Osteoblast (primary cell): Measurements from ENCODE around the gene DEPP1. TPM values are rescaled to one million over a fixed set of nuclear protein-coding genes. Genes with fewer than 3 reads are reported as not detected.
A peak's percentile ranks its signal among the peaks of the same experiment; 100 is the strongest.

Experiments used
- DNase-seq: peaks from one replicate; pipeline ENCODE4 v3.0.0; 2011; ENCODE audit warnings: low spot score, mixed read lengths; ENCODE audit not compliant: insufficient read length; ENCODE audit errors: missing footprints
- H2AFZ ChIP-seq: 2 replicates; pipeline ENCODE4 v1.6.0; 2011; ENCODE audit warnings: mild to moderate bottlenecking, low read length
- H3K27ac ChIP-seq: 2 replicates; pipeline ENCODE4 v1.5.1; 2011; ENCODE audit warnings: mild to moderate bottlenecking, low read depth, low read length, moderate library complexity
- H3K27me3 ChIP-seq: 2 replicates; pipeline ENCODE4 v1.6.0; 2012; ENCODE audit warnings: mild to moderate bottlenecking, control low read depth, inconsistent platforms, low read length, moderate library complexity; ENCODE audit not compliant: insufficient read depth
- H3K36me3 ChIP-seq: 2 replicates; pipeline ENCODE4 v1.5.1; 2011; ENCODE audit warnings: mild to moderate bottlenecking, low read length, control low read depth, moderate library complexity; ENCODE audit not compliant: insufficient read depth
- H3K4me1 ChIP-seq: 2 replicates; pipeline ENCODE4 v1.5.1; 2011; ENCODE audit warnings: mild to moderate bottlenecking, low read length, control low read depth, moderate library complexity; ENCODE audit not compliant: insufficient read depth
- H3K4me2 ChIP-seq: 2 replicates; pipeline ENCODE4 v1.6.0; 2011; ENCODE audit warnings: mild to moderate bottlenecking, low read length; ENCODE audit not compliant: insufficient read depth
- H3K4me3 ChIP-seq: fragments of 200-600 bp; sonication (generic); 3 replicates; pipeline ENCODE4 v1.5.1; 2012; ENCODE audit warnings: mild to moderate bottlenecking, low read length, inconsistent platforms; ENCODE audit not compliant: insufficient read depth
- H3K79me2 ChIP-seq: 2 replicates; pipeline ENCODE4 v1.6.0; 2012; ENCODE audit warnings: mild to moderate bottlenecking, low read length, control low read depth, inconsistent platforms; ENCODE audit not compliant: insufficient read depth
- H3K9me3 ChIP-seq: 2 replicates; pipeline ENCODE4 v1.5.1; 2011; ENCODE audit warnings: low read depth, low read length, control low read depth
- H4K20me1 ChIP-seq: 2 replicates; pipeline ENCODE4 v1.6.0; 2012; ENCODE audit warnings: mild to moderate bottlenecking, low read length, control low read depth; ENCODE audit not compliant: insufficient read depth
- total RNA-seq: library from RNA; depleted of rRNA; stranded (reverse); fragments of >200 nt; gene quantifications from 2 replicates; pipeline ENCODE4 v1.2.3, GENCODE V29; 2012
- TF ChIP-seq, protein P1 (sequence below): IDR thresholded peaks from 2 replicates; pipeline ENCODE4 v1.5.1; 2011; ENCODE audit warnings: mild to moderate bottlenecking, low read depth, low read length, moderate library complexity; ENCODE audit errors: extremely low read depth

Gene DEPP1
- total RNA-seq, 1 donor = 87.6 TPM

- Histone ChIP-seq H3K9me3 (no peaks in the 10 kb centered on the region), H3K79me2 (no peaks in the 10 kb centered on the region), H2AFZ (peak overlapping the region; percentile 61), H3K27ac (no peak overlapping the region), H3K36me3 (peaks cover 5% of the 10 kb centered on the region), H4K20me1 (no peaks in the 10 kb centered on the region), H3K4me2 (peak overlapping the region; percentile 18), H3K4me1 (peaks cover 20% of the 10 kb centered on the region), H3K27me3 (no peaks in the 10 kb centered on the region), H3K4me3 (no peak overlapping the region)
- DNase-seq = no peak
- TF ChIP-seq, protein P1, sequence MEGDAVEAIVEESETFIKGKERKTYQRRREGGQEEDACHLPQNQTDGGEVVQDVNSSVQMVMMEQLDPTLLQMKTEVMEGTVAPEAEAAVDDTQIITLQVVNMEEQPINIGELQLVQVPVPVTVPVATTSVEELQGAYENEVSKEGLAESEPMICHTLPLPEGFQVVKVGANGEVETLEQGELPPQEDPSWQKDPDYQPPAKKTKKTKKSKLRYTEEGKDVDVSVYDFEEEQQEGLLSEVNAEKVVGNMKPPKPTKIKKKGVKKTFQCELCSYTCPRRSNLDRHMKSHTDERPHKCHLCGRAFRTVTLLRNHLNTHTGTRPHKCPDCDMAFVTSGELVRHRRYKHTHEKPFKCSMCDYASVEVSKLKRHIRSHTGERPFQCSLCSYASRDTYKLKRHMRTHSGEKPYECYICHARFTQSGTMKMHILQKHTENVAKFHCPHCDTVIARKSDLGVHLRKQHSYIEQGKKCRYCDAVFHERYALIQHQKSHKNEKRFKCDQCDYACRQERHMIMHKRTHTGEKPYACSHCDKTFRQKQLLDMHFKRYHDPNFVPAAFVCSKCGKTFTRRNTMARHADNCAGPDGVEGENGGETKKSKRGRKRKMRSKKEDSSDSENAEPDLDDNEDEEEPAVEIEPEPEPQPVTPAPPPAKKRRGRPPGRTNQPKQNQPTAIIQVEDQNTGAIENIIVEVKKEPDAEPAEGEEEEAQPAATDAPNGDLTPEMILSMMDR = no peak
These were observed 11.0 kb downstream of the DEPP1 start for GRCh38 chr10:44967616-44968015.

DNA sequence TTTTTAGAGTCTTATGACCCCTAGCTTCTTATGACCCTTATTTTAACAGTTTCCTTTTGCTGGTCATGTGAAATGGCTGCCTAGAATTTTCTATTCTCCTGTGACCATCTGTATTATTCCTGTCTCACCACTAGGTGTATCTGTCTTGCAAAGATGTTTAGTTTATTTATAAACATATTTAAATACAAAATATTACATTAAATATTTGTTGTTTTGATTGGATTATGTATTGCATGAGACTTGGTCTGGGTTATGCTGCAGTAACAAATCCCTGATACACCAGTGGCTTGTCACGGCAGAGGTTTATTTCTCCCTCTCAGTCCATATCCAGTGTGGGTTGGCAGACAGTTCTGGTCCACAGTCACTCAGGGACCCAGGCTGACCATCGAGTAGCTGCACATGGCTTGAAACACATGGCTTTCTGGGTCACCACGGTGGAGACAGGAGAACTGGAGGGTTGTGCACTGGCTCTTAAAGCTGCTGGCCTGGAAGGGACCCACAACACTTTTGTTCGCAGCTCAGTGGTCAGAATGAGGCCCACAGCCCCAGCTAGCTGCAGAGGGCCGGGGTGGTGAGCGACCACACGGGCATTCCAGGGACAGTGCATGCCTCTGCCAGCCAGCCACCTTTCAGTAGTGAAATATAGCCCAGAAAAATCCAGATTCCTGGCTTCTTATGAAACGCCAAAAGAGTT is 11.6 kb downstream of the DEPP1 start:
- no peak for DNase-seq
- TF ChIP-seq, protein P1 = peak; percentile 39
- no peak overlapping the region for H3K4me2 ChIP-seq
- H3K27ac ChIP-seq = no peak overlapping the region
- H3K4me1 ChIP-seq = peaks cover 20% of the 10 kb centered on the region
- no peaks in the 10 kb centered on the region for H4K20me1 ChIP-seq
- H3K79me2 ChIP-seq = no peaks in the 10 kb centered on the region
- no peaks in the 10 kb centered on the region for H3K27me3 ChIP-seq
- no peak overlapping the region for H2AFZ ChIP-seq
- H3K36me3 ChIP-seq = peaks cover 5% of the 10 kb centered on the region
- no peaks in the 10 kb centered on the region for H3K9me3 ChIP-seq
- H3K4me3 ChIP-seq = no peak overlapping the region

GRCh38 chr10:44966129-44966815 is 12.3 kb downstream of the DEPP1 start:
- peaks cover 20% of the 10 kb centered on the region for H3K4me1 ChIP-seq
- H4K20me1 ChIP-seq = no peaks in the 10 kb centered on the region
- H3K4me2 ChIP-seq = no peak overlapping the region
- TF ChIP-seq, protein P1 = no peak
- no peak overlapping the region for H3K4me3 ChIP-seq
- no peaks in the 10 kb centered on the region for H3K9me3 ChIP-seq
- DNase-seq = no peak
- H3K79me2 ChIP-seq = no peaks in the 10 kb centered on the region
- H3K27me3 ChIP-seq = no peaks in the 10 kb centered on the region
- H2AFZ ChIP-seq = no peak overlapping the region
- no peak overlapping the region for H3K27ac ChIP-seq
- peaks cover 5% of the 10 kb centered on the region for H3K36me3 ChIP-seq

GRCh38 chr10:44965651-44966097 is 12.9 kb downstream of the DEPP1 start:
- Histone ChIP-seq H3K4me2 (no peak overlapping the region), H3K79me2 (no peaks in the 10 kb centered on the region), H3K9me3 (no peaks in the 10 kb centered on the region), H3K4me1 (peaks cover 21% of the 10 kb centered on the region), H4K20me1 (no peaks in the 10 kb centered on the region), H3K27me3 (no peaks in the 10 kb centered on the region), H3K27ac (no peak overlapping the region), H2AFZ (no peak overlapping the region), H3K36me3 (peaks cover 4% of the 10 kb centered on the region), H3K4me3 (no peak overlapping the region)
- no peak for DNase-seq
- TF ChIP-seq, protein P1 = no peak
